Measurements from ENCODE around the gene NGF.

Gene NGF

DNA sequence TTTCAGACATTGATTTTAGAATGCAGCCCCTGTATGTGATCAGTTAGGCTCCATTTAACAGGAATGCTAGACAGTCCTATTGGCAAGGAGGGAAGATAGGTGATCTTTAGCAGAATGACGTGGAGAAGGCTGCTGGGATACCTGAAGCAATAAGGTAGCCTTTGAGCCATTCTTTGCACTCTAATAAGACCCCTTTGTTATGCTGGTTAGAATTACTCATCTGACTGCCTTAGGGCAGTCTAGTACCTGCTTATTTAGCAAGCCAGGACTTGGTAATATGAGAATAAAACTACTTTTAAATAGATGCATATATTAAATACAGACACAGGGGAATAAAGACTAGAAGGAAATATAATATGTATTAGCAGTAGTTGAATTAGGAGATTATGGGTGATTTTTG is 29.1 kb downstream of the NGF start:
- DNase-seq: no peak

DNA sequence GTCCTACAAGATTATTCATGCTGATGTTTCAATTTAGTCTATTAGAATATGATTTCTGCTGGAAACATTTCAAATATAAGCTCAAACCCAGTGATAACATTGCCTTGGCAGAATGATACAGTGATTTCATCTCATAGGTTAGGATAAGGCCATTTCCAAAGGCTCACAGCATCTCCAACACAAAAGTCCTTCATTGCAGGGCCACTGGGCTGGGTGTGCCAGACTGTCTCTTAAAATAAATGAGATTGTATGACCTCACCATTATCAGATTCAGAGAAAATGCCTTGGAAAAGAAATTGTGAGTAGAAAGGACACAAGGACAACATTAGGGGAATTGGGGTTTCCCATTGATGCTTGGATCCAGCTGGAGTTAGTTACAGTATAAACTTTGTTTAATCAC is 30.4 kb downstream of the NGF start:
- no peak for DNase-seq

DNA sequence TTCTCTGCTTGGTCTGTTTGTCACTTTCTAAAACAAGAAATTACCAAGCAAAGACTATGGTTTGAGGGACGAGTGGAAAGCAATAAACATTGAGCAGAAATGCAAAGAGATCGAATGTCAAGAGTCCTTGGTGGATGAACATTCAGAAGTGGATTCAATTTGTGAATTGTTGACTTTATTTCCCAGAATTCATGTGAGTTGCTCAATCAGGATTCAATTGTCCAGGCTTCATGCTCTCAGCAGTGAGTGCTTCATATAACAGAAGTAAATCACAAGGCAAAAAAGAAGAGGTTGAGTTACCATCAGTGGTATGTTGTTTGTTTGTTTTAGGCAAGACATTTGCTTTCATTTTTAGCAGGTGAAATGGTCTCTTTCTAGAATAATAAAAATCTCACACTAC is 31.9 kb downstream of the NGF start:
- DNase-seq: no peak

- DNase-seq: no peak
Observed at GRCh38 chr1:115303364-115303763, 34.7 kb downstream of the NGF start.

DNA sequence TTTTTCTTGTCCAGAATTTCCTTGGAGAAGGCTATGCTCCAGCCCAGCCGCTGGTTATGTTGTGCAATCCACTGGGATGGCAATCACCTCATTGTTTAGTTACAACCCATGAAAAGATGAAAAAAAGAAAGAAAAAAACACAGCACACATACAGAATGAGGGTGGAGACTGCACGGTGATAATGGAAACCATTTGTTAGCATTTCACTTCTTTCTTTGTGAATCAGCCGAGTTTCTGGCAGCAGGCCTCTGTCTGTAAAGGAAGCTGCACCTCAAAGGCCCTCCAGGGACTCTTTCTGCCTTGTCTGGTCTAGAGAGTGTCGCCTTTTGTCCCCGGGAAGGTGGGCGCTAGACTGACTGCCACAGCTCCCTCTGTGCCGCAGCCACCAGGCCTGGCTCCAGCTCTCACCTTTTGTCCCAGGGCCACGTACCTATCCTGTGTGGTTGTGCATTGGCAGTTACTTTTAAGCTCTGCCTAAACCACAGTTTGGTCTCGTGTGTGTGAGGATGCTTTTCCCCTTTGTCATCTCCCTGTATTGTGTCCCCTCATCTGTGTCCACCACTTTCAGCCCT is 35.6 kb downstream of the NGF start:
- DNase-seq: no peak

DNA sequence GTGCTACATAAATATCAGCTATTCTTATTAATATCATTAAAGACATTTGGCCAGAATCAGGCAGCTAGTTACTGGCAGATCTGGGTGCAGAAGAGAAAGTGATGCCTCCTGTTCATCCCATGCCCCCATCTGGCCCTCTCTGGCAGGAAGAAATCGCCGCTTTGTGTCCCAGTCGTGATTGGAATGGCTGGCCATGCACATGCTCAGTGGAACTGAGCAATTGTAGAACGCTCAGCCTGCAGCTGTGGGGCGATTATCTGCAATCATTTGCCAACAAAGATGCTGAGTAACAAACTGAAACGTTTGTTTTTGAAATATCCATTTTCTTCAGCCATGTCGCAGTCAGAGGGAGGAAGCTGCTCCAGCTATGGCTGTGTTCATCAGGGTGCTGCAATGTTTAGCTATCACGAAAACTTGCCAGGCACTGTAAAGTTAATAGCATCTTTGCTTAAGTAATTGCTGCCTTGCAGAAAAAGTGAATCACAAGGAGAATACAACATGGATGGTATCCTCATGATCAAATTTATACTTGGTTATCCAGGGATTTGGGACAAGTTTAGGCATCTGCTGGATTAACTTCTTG is 36.5 kb downstream of the NGF start:
- no peak for DNase-seq

DNA sequence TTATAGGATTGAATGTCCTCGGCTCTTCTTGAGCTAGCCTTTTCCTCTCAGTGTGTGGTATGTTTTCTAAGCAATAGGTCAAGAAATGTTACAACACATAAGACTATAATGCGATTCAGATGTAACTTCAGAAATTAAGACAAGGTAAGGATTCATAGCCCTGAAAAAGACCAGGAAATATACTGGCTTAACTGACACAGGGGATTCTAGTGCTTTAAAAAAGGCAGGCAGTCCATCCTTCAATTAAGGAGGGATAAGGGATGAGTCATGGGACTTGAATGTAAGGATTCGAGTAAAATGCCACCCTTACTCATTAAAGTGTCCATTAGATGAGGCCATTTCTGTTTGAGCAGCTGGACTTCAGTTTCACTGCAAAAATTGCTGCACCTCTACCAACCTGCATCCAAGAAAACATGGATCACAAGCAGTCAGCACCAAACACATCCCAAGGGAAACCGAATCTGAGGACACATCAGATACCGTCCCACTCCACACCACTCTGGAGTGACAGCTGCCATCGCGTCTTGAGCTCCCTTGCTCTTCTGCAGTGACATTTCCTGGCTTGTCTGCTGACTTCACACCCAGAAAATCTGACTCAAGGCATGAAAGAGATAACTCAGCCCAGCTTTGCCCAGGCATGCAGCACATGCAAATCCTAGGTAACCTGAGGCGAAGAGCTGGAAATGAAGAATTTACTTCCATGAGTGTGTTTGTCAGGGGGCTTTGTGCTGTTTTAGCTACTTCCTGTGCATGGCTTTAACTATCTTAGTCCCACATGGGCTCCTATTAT is 37.8 kb downstream of the NGF start:
- no peak for DNase-seq

DNA sequence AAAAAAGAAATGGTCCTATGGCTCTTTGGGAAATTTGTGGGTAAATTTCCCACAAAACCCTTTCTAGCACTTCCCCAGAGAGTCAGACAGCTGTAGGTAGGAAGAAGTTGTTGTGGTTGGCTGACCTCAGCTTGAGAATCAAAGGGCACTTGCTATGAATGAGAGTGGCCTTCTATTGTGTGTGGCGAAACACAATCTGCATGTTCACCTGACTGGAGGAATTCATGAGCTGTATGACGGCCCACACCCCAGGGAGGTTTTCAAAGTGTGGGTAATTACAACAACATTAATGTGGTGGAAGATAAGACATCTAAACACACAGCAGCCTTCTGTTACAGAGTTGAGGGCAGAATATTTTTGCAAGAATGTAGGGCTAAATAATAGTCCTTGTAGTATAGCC is 38.8 kb downstream of the NGF start:
- DNase-seq: no peak

- DNase-seq: no peak
Observed at GRCh38 chr1:115296981-115297380, 41.1 kb downstream of the NGF start.

- DNase-seq: no peak
Observed at GRCh38 chr1:115295904-115296696, 41.9 kb downstream of the NGF start.

DNA sequence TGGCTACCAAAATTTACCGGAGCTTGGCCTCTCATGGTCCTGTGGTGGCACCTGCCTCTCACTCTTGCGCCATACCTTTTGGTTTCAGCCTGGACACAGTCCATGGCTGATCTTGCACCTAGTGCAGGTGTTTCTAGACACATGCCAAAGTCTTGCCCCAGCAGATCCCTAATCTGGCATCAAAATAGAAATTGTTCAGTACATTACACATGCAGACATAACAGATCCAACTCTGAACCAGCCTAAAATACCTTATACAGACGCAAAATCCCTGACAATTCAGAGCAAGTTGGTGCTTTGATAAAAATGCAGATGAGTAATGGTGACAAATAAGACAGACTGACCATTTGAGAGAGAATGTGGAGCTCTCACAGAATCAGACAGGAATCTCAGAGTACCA is 44.1 kb downstream of the NGF start:
- DNase-seq: no peak

DNA sequence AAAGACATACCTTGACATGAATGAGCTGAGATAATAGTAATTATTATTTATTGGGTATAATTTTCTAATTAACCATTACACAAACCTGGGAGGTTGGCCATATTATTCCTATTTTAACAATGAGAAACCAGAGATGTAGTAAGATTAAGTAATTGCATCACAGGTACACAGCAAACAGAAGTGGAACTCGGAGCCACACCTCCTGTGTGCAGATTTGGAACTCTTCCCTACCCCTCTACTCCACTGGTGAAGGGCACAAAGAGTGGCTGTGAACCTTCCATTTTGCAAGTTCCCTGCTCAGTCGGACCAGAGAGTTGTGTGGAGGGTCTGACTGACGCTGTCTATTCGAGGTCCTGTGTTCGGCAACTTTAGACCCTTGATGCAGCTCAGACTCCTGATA is 45.0 kb downstream of the NGF start:
- DNase-seq: no peak

GRCh38 chr1:115291741-115292140 is 46.3 kb downstream of the NGF start:
- DNase-seq: no peak

GRCh38 chr1:115289940-115290339 is 48.1 kb downstream of the NGF start:
- DNase-seq: no peak

DNA sequence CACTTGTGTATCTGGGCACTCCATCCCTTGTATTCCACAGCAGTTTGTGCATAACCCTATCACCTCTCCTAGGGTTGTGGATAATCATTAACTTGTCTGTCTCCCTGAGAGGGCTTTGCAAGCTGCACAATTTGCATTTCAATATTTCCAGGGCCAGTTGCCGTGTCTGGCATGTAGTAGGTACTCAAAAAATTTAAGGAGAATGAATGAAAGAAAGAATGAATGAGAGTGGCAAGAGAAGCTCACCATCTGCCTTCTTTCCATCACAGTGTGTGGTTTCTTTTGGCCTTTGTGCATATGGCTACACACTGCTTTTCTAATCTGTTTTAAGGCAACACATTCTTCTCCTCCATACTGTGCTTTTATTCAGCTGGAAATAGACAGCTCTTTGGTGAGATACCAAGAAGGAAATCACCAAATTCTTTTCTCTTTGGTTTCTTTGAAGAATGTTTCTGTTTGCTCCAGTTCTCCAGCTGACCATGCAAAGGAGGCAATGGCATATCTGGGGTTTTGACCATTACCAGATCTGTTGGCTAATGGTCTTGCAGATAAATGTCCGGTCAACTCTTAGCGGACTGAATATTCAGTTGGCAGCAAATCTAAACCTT is 49.4 kb downstream of the NGF start:
- no peak for DNase-seq

DNA sequence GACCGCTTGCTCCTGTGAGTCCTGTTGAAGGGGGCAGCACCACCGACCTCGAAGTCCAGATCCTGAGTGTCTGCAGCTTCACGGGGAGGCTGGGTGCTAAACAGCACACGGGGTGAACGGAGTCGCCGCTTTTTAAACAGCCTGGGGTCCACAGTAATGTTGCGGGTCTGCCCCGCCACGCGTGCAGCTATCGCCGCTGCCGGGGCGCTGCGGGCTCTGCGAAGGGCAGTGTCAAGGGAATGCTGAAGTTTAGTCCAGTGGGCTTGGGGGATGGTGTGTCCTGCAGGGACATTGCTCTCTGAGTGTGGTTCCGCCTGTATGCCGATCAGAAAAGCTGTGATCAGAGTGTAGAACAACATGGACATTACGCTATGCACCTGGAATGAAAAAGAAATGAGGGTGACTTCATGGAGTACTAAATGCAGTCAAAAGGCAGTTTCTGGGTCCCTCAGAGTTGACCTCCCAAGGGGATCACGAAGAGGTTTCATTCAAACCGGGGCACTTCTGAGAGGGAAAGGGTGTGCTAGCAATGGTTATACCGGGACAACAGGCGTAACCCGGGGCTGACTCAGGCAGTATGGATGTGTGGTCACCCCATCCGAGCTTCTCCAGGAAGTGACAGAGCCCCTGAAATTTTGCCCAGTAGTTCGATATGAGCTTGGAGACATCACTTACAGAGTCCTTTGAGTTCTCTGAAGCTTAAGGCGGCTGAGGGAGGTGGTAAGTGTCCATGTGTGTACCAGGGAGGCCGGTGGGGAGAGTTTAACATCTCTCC is 51.4 kb downstream of the NGF start:
- no peak for DNase-seq

DNA sequence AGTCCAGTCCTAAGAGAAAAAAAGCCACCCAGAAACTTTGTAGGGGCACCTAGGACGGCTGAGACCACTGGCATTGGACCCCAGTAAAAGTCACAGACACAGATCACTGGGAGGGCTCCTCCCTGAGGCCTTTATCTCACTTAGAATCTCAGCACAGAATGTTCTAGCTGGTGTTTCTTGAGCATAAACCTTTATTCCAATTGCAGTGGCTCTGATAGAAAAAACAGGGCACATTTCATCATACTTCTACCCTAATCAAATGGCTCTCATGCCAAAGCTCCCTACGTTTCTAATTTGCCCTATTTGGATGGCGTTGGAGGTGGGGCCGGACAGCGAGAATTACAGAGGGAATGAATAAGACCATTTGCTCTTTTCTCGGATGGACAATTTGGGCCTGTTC is 53.8 kb downstream of the NGF start:
- no peak for DNase-seq

GRCh38 chr1:115283681-115284146 is 54.3 kb downstream of the NGF start:
- no peak for DNase-seq

GRCh38 chr1:115283249-115283648 is 54.8 kb downstream of the NGF start:
- DNase-seq: no peak

DNA sequence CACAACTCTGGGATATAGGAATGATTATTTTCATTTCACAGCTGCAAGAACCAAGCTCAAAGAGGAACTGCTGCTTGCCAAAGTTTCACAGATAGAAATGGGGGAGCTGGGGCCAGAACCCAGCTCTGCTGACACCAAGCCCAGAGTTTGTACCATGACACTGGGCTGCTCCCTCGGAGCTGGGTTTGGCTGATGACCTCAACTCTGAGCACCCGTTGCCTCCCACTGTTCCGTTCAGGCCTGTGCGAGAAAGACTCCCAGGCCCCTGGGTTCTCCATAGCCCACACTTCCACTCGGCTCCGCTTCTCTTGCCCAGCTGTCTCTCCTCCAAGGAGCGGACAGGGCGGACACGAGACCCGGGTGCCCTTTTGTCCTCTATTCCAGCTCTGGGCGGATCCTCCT is 55.2 kb downstream of the NGF start:
- DNase-seq: no peak

DNA sequence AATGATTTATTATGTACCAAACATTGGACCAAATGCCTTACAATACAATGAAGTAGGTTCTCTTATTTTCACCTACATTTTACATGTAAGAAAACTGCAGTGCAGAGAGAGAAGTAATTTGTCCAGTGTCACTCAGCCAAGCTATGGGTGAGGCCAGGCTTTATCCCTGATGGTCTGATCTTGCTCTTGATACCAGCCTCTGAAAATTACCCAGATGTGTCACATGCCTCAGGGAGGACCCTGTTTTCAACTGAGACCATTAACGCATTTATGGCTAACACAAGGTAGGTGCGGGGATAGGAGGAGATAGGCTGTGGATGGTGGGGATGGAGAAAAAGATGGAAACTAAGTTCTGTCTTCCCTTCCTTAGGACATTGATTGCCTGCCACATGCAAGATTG is 56.9 kb downstream of the NGF start:
- no peak for DNase-seq

DNA sequence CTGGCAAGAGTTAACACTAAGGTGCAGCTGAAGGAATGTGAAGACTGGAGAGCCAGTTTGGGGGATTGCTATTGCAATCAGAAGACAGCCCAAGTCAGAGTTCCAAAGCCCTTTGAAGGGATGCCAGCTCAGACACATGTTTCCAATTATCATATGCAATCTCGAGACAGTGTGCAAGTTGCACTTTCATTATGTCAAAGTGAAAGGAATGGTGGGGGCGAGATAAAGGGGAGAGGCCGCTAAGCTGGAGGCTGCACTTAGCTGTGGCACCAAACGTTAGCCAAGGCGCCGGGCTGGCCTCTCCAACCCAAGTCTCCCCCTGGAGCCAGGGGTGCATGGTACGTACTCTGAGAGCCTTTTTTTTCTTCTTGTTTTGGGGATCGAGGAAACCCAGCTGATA is 58.0 kb downstream of the NGF start:
- no peak for DNase-seq
